MG63 (cell line): ENCODE results near the gene FN3KRP. TPM values are rescaled to one million over a fixed set of nuclear protein-coding genes. Genes with fewer than 3 reads are reported as not detected.

ENCODE experiments used
- total RNA-seq: library from RNA; depleted of rRNA; stranded (reverse); fragments of >200 nt; shearing (Covaris generic); gene quantifications from 2 replicates; pipeline ENCODE4 v1.2.3, GENCODE V29; 2014; ENCODE audit warnings: low replicate concordance; rRNA removed

Gene FN3KRP
- total RNA-seq, 1 experiment from 2014 or later = 60.9 TPM

Other genes starting within 250 kb of the FN3KRP start
- gene FOXK2, start 197.0 kb upstream of the FN3KRP start, total RNA-seq = 42.6 and 48.5 TPM in 2 replicates
- 110 and 119 TPM in 2 replicates for gene WDR45B, start 68.3 kb upstream of the FN3KRP start, total RNA-seq
- gene RAB40B, start 18.0 kb upstream of the FN3KRP start, total RNA-seq = 11.1 and 11.6 TPM in 2 replicates
- gene FN3K, start 18.9 kb downstream of the FN3KRP start, total RNA-seq = not detected in 2 replicates
- 45.7 and 73.6 TPM in 2 replicates for gene TBCD, start 35.4 kb downstream of the FN3KRP start, total RNA-seq
- gene ZNF750, start 123.3 kb downstream of the FN3KRP start, total RNA-seq = not detected in 2 replicates